Measurements from ENCODE around the gene PAMR1.

DNA sequence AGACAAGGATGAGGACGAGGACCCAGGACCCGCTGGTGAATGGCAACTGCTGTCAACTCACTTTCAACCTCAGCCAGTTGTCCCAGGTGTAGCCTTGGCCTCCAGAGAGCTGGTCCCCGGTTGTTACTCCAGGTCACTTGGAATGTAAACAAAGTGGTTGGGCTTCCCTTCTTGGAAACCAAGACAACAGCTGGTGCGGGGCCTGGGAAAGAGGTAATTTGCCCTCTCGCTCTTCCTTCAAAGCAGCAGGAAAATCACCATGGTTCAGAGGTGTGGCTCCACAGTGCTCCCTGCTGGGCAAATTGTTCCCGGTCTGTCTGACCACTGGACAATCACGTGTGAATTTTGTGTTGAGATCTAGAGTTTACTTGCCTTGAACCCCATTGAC is 121.0 kb downstream of the PAMR1 start:
- TF ChIP-seq, protein P1, sequence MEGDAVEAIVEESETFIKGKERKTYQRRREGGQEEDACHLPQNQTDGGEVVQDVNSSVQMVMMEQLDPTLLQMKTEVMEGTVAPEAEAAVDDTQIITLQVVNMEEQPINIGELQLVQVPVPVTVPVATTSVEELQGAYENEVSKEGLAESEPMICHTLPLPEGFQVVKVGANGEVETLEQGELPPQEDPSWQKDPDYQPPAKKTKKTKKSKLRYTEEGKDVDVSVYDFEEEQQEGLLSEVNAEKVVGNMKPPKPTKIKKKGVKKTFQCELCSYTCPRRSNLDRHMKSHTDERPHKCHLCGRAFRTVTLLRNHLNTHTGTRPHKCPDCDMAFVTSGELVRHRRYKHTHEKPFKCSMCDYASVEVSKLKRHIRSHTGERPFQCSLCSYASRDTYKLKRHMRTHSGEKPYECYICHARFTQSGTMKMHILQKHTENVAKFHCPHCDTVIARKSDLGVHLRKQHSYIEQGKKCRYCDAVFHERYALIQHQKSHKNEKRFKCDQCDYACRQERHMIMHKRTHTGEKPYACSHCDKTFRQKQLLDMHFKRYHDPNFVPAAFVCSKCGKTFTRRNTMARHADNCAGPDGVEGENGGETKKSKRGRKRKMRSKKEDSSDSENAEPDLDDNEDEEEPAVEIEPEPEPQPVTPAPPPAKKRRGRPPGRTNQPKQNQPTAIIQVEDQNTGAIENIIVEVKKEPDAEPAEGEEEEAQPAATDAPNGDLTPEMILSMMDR (IDR thresholded peaks at IDR 0.05), result peak; percentile 19 to 40 (median 34)
- TF ChIP-seq POLR2A (IDR thresholded peaks at IDR 0.05) (no peak), EP300 (IDR thresholded peaks at IDR 0.05; ENCODE audit: low read depth) (no peak), POLR2AphosphoS5 (IDR thresholded peaks at IDR 0.05) (no peak)
